ENCODE measurements around the gene SKIDA1.
"Not testable (repeated sequence)": the region's sequence is repeated elsewhere in the genome, so short reads cannot be mapped to it uniquely, and the experiment has no call there.

Gene SKIDA1

DNA sequence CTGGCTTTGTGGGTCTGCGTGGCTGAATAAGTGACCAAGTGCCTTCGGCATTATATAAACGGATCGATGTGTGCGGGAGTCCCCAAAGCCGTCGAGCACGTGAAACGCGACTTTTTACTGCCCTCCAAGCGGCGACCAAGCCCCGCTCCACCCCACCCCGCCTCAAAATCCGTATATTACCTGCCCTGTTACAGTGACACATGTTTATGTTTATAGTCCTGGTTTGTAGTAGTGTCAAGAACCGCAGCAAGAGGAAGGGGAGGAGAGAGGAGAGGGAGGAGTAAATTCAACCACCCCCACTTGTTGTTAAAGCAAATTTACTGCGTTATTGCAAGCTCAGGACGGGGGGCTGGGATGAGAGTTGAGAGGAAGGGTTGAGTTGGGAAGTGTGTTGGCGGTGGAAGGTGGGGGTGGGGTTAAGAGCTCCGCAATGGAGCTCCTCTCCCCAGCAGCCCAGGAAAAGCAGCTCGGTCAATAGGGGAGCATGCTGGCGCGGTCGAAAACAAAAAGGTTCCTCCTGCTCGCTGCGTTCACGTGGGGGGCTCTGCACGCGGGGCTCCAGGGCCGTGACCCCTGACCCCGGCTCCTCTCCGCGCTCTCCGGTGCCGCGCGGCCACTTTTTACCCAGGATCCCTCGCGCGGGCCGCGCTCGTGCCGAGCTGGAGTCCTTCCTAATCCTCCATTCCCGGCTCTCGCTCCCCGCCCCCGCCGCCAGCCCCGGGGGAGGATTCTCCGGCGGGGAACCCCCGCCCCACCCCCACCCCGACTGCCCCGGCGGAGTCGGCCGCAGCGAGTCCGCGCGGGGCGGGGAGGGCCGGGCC is at the start of gene SKIDA1:
SKIDA1 (minus strand) TSS at position 316 of the 821 bp plus-strand sequence. CDS start 7,860 bp downstream, outside the sequence.
- peak in 1 of 2 donors; percentile 54 for DNase-seq (ENCODE audit: low read depth in 2 of 2)

DNA sequence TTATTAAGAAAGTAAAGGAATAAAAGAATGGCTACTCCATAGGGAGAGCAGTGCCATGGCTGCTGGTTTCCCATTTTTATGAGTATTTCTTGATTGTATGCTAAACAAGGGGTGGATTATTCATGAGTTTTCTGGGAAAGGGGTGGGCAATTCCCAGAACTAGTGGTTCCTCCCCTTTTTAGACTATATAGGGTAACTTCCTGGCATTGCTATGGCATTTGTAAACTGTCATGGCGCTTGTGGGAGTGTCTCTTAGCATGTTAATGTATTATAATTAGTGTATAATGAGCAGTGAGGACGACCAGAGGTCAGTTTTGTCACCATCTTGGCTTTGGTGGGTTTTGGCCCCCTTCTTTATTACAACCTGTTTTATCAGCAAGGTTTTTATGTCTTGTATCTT is 49.0 kb upstream of the SKIDA1 start:
- DNase-seq (ENCODE audit: low read depth in 2 of 2) = not testable (repeated sequence)

DNA sequence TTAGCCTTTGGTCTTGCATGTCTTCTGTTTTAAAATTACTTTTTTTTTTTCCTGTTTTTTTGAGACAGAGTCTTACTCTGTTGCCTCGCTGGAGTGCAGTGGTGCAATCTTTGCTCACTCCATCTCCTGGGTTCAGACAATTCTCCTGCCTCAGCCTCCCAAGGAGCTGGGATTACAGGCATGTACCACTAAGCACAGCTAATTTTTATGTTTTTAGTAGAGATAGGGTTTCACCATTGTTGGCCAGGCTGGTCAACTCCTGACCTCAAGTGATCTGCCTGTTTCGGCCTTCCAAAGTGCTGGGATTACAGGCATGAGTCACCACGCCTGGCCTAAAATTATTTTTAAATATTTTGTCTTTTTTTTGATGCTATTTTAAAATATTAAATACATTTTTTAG is 47.1 kb upstream of the SKIDA1 start:
- no peak for DNase-seq (ENCODE audit: low read depth in 2 of 2)

DNA sequence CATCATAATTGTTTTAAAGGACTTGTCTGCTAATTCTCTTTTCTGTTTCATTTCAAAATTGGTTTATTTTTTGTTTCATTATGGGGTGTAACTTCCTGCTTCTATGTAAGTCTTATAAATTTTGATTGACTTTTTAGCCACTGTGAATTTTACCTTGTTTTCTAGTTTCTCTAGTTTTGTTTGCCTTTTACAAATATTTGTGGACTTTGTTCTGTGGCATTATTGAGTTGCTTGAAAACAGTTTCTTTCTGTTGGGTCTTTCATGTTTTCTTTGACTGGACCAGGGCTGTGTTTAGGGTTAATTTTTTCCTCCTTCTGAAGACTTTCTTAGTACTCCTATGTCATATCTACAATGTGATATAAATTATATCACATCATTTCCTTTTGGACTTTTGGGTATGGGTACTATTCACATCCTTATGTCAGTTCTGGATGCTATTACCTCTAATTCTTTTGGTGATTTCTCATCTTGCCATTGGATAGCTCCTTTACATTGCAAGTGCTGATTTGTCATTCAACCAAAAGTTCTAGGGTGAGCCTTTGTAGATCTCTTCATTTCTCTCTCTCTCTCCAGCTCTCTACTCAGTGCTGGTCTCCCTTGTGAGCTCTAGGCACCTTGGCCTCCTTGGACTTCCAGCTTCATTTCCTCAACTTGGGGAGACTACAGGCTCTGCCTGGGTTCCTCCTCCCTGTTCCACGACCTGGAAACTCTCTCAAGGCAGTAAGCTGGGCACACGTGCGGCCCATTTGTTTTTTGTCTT is 45.5 kb upstream of the SKIDA1 start:
- DNase-seq (ENCODE audit: low read depth in 2 of 2) = no peak

DNA sequence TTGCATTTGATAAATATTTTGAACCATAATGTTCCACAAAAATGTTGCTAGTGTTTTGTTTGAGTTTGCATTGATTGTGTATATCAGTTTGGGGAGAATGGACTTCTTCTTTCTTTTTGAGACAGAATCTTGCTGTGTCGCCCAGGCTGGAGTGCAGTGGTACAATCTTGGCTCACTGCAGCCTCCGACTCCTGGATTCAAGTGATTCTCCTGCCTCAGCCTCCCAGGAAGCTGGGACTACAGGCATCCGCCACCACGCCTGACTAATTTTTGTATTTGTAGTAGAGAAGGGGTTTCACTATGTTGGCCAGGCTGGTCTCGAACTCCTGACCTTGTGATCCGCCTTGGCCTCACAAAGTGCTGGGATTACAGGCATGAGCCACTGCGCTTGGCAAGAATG is 33.5 kb upstream of the SKIDA1 start:
- not testable (repeated sequence) for DNase-seq (ENCODE audit: low read depth in 2 of 2)

DNA sequence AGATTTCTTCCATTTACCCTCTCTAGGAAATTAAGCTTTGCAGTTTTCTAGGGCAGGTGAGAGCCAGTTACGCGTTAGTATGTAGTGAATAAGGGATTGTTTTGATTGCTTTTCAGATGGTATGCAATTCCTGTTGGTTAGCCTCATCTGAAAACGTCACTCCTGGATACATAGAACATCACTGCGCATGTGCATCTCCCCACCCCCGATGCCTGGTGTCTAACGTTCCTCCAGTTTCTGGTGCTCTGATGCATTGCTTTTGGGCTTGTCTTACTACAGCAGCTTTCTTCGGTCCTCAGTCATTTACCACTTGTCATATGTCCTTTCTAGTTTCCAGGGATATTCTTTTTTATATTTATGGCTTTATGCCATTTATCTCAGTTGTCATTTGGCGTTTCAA is 31.0 kb upstream of the SKIDA1 start:
- no peak for DNase-seq (ENCODE audit: low read depth in 2 of 2)

DNA sequence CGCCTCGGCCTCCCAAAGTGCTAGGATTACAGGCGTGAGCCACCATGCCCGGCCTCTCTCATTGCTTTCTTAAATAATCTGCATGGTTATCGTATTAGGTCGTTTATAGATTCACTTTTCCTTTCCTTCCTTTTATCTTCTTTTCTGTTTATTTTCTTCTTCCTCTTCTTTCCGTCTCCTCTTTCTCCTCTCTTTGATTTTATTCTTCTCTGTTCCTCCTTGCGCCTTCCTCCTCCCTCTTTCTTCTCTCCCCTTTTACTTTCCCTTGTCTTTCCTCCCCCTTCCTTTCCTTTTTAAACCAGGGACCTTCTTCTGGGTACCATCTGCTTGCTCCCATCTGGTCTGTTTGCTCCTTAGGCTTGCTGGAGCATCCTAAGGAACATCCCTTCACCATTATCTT is 27.2 kb upstream of the SKIDA1 start:
- DNase-seq (ENCODE audit: low read depth in 2 of 2) = no peak

DNA sequence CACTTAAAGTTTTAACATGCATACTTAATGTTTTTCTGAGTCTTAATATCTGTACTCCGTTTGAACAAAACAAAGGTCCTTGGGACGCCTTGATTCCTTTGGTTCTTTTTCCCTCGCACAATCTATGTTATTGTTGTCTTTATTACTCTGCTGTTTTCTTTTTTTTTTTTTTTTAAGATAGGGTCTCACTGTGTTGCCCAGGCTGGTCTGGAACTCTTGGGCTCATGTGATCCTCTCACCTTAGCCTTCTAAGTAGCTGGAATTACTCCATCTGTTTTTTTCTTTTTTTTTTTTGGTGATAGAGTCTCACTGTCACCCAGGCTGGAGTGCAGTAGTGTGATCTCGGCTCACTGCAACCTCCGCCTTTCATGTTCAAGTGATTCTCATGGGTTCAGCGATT is 21.8 kb upstream of the SKIDA1 start:
- no peak for DNase-seq (ENCODE audit: low read depth in 2 of 2)

DNA sequence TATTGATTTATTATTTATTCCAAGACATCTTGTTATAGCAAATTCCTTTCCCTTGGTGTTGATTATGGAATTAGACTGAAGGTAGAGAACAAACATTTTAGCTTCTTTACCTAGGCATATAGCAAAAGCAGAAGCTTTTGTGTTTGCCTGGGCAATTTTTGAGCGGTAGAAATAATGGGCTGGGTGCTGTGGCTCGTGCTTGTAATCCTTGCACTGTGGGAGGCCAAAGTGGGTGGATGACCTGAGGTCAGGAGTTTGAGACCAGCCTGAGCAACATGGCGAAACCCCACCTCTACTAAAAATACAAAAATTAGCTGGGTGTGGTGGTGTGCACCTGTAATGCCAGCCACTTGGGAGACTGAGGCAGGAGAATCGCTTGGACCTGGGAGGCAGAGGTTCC is 15.2 kb upstream of the SKIDA1 start:
- DNase-seq (ENCODE audit: low read depth in 2 of 2) = not testable (repeated sequence)

DNA sequence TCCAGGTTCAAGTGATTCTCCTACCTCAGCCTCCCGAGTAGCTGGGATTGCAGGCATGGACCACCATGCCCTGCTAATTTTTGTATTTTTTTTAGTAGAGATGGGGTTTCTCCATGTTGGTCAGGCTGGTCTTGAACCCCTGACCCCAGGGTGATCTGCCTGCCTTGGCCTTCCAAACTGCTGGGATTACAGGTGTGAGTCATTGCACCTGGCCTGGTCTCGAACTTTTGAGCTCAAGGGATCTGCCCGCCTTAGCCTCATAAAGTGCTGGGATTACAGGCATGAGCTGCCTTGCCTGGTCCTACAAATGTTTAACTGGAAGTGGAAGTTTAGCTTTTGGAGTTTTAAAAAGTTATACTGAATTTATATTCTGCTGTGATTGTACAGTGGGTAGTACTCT is 11.4 kb upstream of the SKIDA1 start:
- no peak for DNase-seq (ENCODE audit: low read depth in 2 of 2)

DNA sequence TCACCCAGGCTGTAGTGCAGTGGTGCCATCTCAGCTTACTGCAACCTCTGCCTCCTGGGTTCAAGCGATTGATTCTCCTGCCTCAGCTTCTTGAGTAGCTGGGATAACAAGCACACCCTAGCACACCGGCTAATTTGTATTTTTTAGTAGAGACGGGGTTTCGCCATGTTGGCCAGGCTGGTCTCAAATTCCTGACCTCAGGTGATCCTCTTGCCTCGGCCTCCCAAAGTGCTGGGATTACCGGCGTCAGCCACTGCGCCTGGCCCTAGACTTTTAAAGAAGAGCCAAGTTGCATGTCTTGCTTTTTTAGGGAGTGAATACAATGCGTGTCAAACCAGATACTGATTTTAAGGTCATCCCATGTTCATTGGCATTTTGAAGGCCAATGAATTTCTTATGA is 10.5 kb upstream of the SKIDA1 start:
- not testable (repeated sequence) for DNase-seq (ENCODE audit: low read depth in 2 of 2)

DNA sequence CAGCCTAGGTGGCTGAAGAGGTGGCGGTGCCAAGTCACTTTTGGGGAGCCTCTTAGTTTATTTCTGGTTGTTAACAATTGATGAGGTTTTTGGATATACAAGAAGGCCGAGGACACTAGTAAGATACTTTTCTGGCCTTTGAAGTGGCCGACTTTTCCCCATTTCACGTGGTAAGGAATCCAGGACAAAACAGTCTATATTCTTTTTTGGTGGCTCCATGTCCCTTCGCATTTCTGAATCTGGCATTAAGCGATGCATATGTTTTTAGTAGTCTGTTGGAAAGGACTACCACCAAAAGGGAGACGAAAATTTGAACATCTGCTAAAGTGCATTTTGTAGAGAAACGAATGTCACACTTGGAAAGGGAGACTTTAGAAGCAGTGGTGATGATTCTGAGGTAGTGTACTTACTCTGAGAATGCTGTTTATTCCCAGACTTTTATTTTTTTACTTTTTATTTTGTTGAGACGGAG is 10.0 kb upstream of the SKIDA1 start:
- DNase-seq (ENCODE audit: low read depth in 2 of 2) = no peak

DNA sequence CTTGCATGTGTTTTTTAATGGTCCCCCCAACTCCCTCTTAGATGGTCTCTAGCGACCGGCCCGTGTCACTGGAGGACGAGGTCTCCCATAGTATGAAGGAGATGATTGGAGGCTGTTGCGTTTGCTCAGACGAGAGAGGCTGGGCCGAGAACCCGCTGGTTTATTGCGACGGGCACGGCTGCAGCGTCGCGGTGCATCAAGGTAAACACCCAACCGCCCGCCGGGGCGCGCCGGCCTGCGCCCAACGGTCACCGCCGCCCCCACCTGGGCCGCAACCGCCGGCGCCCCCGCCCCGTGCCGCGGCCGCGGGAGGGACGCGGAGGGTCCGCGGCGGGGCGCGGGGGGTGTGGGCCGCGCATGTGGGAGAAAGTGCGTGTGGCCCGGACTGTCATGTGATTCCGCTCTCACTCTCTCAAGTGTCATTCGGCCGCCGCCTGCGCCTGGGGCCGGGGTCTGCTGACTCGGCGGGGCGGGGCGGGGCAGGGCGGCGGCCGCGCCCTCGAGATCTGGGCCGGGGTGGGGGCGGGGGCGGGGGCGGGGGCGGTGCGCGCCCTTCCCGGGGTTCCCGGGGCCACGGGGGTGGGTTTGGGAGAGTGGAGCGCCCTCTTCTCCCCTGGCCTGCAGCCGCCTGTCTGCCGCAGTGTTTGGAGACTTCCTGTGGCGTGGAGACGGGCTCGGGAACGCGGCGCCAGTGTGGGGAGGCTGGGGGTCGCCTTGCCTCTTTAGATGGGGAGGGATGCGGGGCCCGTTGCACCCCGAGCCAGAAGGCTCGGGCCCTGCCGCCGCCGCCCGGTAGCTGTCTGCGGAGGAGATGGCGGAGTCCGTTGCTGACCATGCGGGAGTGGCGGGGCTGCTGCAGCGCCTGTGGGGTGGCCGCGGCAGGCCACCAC is 9.4 kb upstream of the SKIDA1 start:
- DNase-seq (ENCODE audit: low read depth in 2 of 2) = peak in 1 of 2 donors; percentile 34

DNA sequence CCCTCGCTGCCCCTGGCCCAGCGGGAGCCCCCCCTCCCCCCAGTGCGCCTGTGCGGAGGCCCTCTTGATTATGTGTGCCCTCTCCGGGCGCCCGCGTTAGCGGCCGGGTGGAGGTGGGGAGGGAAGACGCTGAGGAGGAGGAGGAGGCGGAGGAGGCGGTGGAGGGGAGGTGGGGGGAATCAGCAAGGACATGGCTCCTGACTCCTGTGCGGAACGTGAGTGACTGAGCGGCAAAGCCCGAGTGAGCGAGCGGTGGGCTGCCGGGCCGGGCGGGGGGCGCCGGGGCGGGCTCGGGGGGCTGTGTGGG is 8.8 kb upstream of the SKIDA1 start:
- DNase-seq (ENCODE audit: low read depth in 2 of 2) = no peak

DNA sequence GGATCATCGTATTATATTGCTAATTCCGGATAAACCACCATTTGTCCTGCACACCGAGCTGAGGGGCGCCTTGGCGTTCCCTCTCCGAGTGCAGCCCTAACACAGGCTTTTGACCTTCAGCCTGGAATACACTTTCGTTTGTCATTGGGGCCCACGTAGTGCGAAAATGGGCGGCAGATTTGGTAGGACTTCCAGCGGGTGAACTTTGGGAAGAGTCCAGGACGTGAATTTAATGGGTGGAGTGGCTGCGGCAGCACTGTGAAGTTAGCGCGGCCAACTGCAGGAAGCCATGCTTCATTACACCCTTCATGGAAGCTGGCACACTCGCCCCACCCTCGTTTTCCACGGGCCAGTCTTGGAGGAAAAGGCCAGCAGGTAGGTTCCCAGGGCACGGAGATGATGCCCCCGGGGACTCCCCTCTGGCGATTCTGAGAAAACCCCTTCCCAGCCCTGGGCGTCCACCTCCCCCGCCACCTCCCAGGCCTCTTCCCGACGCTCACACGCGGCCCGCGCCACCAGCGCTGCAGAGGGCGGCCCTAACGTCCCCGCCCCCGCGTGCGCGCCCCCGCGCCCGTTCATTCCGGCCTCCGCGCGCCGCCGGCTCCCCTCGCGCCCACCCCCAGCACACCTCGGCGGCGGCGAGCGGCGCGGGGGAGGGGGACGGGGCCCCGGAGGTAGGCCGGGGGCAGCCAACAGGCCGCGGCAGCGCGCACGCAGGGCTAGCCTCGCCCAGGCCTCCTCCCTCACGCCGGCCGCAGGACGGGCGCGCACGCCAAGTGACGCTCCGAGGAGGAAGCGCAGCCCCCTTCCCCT is 8.2 kb upstream of the SKIDA1 start, which contains the start of gene MLLT10:
MLLT10 (plus strand) TSS at position 766 of the 813 bp plus-strand sequence. CDS start 413 bp downstream, outside the sequence.
- peak; percentile 79 to 92 for DNase-seq (ENCODE audit: low read depth in 2 of 2)

DNA sequence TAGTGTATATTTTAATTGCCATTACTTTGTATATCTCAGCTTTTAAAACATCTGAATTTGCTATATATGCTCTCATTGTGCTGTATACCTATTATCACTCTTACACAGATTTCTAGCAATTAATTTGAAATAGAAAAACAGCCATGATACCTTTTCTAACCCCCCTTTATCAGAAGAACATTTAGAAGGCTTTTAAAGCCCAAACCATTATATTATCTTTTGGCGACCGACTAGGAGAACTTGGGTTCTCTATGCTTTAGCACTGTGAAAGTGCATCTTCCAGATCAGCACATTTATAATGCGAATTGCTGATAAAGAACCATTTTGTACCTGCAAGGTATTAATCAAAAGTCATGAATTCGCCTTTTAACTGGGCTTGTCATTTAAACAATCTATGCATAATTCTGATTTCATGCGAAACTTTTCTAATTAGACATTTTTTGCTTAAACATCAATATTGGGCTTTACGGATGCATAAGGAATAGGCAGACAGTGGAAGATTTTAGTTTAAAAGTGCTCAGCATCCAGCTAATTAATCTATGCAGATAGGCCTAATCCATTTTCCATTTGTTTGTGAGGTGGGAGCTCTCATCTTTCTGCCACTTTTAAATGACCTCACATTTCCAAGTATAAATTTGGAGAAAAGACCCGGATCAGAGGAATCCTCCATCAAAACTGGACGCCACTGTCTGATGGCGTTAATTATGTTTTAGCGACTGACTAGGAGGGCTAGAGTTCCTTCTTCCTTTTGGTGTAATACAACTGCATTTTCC is 7.4 kb upstream of the SKIDA1 start:
- DNase-seq (ENCODE audit: low read depth in 2 of 2) = no peak

DNA sequence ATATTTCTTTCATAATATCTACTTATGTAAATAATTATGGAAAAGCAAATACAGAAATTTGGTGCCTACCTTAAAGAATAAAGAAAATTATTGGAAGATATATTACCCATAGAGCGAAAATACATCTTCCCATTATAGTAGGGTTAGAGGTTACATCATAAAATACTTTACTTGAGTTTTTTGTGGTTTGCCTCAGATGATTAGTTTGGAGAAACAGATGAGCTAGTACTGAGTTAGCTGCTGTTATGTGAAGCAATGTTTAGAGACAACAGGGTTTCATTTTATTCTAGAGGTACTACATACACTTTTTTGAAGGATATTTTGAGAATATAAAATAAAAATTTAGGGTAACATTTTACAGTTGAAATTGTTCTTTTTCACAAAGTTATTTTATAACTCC is 5.7 kb upstream of the SKIDA1 start:
- DNase-seq (ENCODE audit: low read depth in 2 of 2) = no peak

DNA sequence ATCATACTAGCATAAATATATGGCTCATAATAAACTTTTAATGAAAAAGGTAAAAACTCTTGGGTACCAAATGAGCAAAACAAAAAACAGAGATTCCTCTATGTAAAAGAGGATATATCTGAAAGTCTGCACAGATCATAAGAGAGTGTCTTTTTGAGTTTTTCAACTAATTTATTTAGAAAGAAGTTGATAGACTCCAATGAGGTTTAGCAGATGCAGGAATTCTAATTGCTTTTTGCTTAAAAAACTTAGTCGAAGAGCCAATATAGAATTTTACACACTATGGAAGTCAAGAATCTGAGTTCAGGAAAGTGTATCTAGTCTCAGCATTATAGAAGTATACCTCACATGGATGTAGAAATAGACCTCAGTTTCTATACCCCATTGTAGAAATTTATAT is 5.2 kb upstream of the SKIDA1 start:
- no peak for DNase-seq (ENCODE audit: low read depth in 2 of 2)

DNA sequence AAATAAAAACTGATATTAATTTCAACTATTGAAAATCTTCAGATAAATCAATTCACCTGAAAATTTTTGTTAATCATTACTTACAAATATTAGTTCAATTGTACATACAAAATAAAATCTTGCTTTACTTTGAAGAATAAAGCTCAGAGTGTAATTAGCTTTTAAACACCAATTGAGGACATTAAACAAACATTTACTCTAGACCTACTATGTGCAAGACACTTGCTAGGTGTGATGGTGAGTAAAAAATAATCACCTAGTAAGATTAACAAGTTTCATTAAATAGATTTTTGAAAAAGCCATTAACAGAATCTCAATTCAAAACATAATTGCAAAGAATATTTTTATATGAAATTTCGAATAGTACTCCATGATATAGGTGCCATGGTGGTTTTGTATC is 4.7 kb upstream of the SKIDA1 start:
- DNase-seq (ENCODE audit: low read depth in 2 of 2) = no peak

All from stimulated activated CD8-positive, alpha-beta memory T cell treated with anti-CD3 and anti-CD28 coated beads, Interleukin-7, amount 100 ng/mL, for 4 hours (primary cell).